ENCODE results near the gene PCDHGA10.
"Not testable (repeated sequence)": the region's sequence is repeated elsewhere in the genome, so short reads cannot be mapped to it uniquely, and the experiment has no call there.

The PCDHGA10 gene

DNA sequence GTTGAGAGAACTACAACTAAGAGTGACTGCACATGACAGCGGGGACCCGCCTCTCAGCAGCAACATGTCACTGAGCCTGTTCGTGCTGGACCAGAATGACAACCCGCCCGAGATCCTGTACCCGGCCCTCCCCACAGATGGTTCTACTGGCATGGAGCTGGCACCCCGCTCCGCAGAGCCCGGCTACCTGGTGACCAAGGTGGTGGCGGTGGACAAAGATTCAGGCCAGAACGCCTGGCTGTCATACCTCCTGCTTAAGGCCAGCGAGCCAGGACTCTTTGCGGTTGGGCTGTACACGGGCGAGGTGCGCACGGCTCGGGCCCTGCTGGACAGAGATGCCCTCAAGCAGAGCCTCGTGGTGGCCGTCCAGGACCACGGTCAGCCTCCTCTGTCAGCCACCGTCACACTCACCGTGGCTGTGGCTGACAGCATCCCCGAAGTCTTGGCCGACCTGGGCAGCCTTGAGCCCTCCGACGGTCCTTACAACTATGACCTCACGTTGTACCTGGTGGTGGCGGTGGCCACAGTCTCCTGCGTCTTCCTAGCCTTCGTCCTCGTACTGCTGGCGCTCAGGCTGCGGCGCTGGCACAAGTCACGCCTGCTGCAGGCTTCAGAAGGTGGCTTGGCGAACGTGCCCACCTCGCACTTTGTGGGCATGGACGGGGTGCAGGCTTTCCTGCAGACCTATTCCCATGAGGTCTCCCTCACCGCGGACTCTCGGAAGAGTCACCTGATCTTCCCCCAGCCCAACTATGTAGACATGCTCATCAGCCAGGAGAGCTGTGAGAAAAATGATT, 28.1 kb upstream of the PCDHGA10 start:
- no peak for DNase-seq (ENCODE audit: low spot score in 2 of 2)
- H3K4me3 Mint-ChIP-seq, result no peak overlapping the region
- H3K36me3 Mint-ChIP-seq, result no peaks in the 10 kb centered on the region
- H3K27me3 Mint-ChIP-seq, result peaks cover 21% of the 10 kb centered on the region
- ATAC-seq (ENCODE audit: low read depth), result no peak
- H3K4me1 Mint-ChIP-seq, result no peaks in the 10 kb centered on the region
- H3K9me3 Mint-ChIP-seq, result peaks cover 6% of the 10 kb centered on the region
- H3K27ac Mint-ChIP-seq, result no peak overlapping the region

- ATAC-seq (ENCODE audit: low read depth) (peak; percentile 58), DNase-seq (ENCODE audit: low spot score in 2 of 2) (peak in 1 of 2 donors; percentile 16)
- not testable (repeated sequence) for H3K27ac Mint-ChIP-seq, H3K36me3 Mint-ChIP-seq, H3K4me1 Mint-ChIP-seq, H3K9me3 Mint-ChIP-seq
- Mint-ChIP-seq H3K27me3 (peaks cover 21% of the 10 kb centered on the region), H3K4me3 (peak within 1 kb of the TSS; percentile 34)
Measured at GRCh38 chr5:141387557-141388311, 25.1 kb upstream of the PCDHGA10 start, which contains the start of gene PCDHGB4. Gene PCDHGB4 (plus strand): TSS chr5:141387698. CDS start chr5:141387885, 187 bp downstream.

DNA sequence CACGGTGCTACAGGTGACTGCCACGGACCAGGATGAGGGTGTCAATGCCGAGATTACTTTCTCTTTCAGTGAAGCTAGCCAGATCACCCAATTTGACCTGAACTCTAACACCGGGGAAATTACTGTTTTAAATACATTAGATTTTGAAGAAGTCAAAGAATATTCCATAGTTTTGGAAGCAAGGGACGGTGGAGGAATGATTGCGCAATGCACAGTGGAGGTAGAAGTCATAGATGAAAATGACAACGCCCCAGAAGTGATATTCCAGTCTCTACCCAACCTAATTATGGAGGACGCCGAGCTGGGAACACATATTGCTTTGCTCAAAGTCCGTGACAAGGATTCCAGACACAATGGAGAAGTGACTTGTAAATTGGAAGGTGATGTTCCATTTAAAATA, 24.1 kb upstream of the PCDHGA10 start:
- DNase-seq (ENCODE audit: low spot score in 2 of 2) (no peak), ATAC-seq (ENCODE audit: low read depth) (no peak)
- no peak overlapping the region for H3K27ac Mint-ChIP-seq
- peaks cover 18% of the 10 kb centered on the region for H3K27me3 Mint-ChIP-seq
- peaks cover 4% of the 10 kb centered on the region for H3K9me3 Mint-ChIP-seq
- peaks cover 5% of the 10 kb centered on the region for H3K36me3 Mint-ChIP-seq
- peaks cover 2% of the 10 kb centered on the region for H3K4me1 Mint-ChIP-seq
- H3K4me3 Mint-ChIP-seq, result no peak overlapping the region

GRCh38 chr5:141389153-141390042, 23.4 kb upstream of the PCDHGA10 start:
- Mint-ChIP-seq H3K4me1 (peaks cover 2% of the 10 kb centered on the region), H3K36me3 (peaks cover 5% of the 10 kb centered on the region), H3K4me3 (no peak overlapping the region), H3K27me3 (peaks cover 21% of the 10 kb centered on the region), H3K9me3 (peaks cover 8% of the 10 kb centered on the region), H3K27ac (no peak overlapping the region)
- DNase-seq (ENCODE audit: low spot score in 2 of 2), result no peak
- ATAC-seq (ENCODE audit: low read depth), result no peak

DNA sequence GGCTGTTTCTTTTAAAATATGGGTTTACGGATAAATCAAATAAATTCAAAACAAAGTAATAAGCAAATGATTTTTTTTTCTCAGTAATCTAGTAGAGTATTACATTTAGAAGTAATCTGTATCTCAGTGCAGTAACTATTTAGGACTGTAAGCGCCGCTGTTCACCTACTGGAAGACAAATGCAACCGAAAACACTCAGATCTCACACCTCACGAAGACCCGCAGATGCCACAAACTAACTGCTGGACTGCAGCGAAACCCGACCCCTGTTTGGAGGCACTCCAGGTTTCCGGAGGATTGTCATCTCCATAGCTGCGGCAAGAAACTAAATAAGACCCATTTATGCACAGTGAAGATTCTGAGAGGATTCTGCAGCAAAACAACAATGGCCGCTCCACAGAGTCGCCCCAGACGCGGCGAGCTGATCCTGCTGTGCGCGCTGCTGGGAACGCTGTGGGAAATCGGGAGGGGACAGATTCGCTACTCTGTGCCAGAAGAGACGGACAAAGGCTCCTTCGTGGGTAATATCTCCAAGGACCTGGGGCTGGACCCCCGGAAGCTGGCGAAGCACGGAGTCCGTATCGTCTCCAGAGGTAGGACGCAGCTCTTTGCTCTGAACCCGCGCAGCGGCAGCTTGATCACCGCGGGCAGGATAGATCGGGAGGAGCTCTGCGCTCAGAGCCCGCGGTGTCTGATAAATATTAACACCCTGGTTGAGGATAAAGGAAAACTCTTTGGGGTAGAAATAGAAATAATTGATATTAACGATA, 20.2 kb upstream of the PCDHGA10 start, which contains the start of gene PCDHGA8:
Gene PCDHGA8, plus strand, starts transcription at position 205 of the 770 bp plus-strand sequence. Its CDS starts 181 bp downstream, at position 386.
- DNase-seq (ENCODE audit: low spot score in 2 of 2) (no peak), ATAC-seq (ENCODE audit: low read depth) (no peak)
- H3K4me1 Mint-ChIP-seq, result peaks cover 2% of the 10 kb centered on the region
- H3K27me3 Mint-ChIP-seq, result peaks cover 21% of the 10 kb centered on the region
- no peak within 1 kb of the TSS for H3K4me3 Mint-ChIP-seq
- peaks cover 5% of the 10 kb centered on the region for H3K36me3 Mint-ChIP-seq
- peaks cover 8% of the 10 kb centered on the region for H3K9me3 Mint-ChIP-seq
- H3K27ac Mint-ChIP-seq, result no peak within 1 kb of the TSS

- H3K27me3 Mint-ChIP-seq, result peaks cover 21% of the 10 kb centered on the region
- no peak for DNase-seq (ENCODE audit: low spot score in 2 of 2)
- peaks cover 5% of the 10 kb centered on the region for H3K36me3 Mint-ChIP-seq
- no peak for ATAC-seq (ENCODE audit: low read depth)
- H3K4me3 Mint-ChIP-seq, result no peak overlapping the region
- peaks cover 2% of the 10 kb centered on the region for H3K4me1 Mint-ChIP-seq
- H3K27ac Mint-ChIP-seq, result no peak overlapping the region
- H3K9me3 Mint-ChIP-seq, result peaks cover 8% of the 10 kb centered on the region
Measured at GRCh38 chr5:141393267-141393666, 19.5 kb upstream of the PCDHGA10 start.

- not testable (repeated sequence) for H3K36me3 Mint-ChIP-seq; H3K4me3 Mint-ChIP-seq; H3K27ac Mint-ChIP-seq; DNase-seq (ENCODE audit: low spot score in 2 of 2); H3K4me1 Mint-ChIP-seq; H3K9me3 Mint-ChIP-seq; ATAC-seq (ENCODE audit: low read depth)
- H3K27me3 Mint-ChIP-seq, result peaks cover 18% of the 10 kb centered on the region
Measured at GRCh38 chr5:141394401-141395187, 18.2 kb upstream of the PCDHGA10 start.

DNA sequence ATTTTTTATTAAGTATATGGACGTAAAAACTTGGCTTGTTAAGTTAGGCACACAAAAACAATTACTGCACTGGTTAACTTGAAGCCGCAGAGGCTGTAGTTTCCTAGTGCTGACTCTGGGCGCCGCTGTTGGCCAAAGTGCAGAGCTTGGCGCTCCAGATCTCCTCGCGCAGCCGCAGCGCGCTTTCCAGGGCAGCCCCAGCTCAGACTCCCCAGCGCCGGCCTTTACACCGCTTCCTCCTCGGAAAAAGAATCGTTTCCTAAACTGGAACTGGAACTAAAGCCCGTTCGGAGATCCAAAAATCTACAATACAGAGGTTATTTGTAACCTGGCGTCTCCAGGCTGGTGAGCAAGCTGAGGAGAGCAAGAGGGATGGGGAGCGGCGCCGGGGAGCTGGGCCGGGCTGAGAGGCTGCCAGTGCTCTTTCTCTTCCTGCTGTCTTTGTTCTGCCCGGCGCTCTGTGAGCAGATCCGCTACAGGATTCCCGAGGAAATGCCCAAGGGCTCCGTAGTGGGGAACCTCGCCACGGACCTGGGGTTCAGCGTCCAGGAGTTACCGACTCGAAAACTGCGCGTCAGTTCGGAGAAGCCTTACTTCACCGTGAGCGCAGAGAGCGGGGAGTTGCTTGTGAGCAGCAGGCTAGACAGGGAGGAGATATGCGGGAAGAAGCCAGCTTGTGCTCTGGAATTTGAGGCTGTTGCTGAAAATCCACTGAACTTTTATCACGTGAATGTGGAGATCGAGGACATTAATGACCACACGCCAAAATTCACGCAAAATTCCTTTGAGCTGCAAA, 14.8 kb upstream of the PCDHGA10 start, which contains the start of gene PCDHGB5:
Gene PCDHGB5, plus strand, starts transcription at position 192 of the 796 bp plus-strand sequence. Its CDS starts 181 bp downstream, at position 373.
- peak; percentile 77 for ATAC-seq (ENCODE audit: low read depth)
- Mint-ChIP-seq H3K27me3 (peaks cover 18% of the 10 kb centered on the region), H3K4me3 (peak within 1 kb of the TSS; percentile 68)
- peak in 1 of 2 donors; percentile 33 for DNase-seq (ENCODE audit: low spot score in 2 of 2)
- not testable (repeated sequence) for H3K9me3 Mint-ChIP-seq, H3K4me1 Mint-ChIP-seq, H3K36me3 Mint-ChIP-seq, H3K27ac Mint-ChIP-seq

DNA sequence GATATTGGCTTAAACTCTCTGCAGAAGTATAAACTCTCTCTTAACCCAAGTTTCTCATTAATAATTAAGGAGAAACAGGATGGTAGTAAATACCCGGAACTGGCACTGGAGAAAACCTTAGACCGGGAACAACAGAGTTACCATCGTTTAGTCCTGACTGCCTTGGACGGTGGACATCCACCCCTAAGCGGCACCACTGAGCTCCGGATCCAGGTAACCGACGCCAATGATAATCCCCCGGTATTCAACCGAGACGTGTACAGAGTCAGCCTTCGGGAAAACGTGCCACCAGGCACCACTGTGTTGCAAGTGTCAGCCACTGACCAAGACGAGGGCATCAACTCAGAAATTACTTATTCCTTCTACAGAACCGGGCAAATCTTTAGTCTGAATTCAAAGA, 14.2 kb upstream of the PCDHGA10 start:
- ATAC-seq (ENCODE audit: low read depth), result no peak
- no peak overlapping the region for H3K27ac Mint-ChIP-seq
- no peak for DNase-seq (ENCODE audit: low spot score in 2 of 2)

GRCh38 chr5:141399555-141400258, 13.1 kb upstream of the PCDHGA10 start:
- H3K9me3 Mint-ChIP-seq, result peaks cover 7% of the 10 kb centered on the region
- ATAC-seq (ENCODE audit: low read depth), result no peak
- no peak overlapping the region for H3K4me3 Mint-ChIP-seq
- no peak overlapping the region for H3K27ac Mint-ChIP-seq
- H3K4me1 Mint-ChIP-seq, result no peaks in the 10 kb centered on the region
- H3K27me3 Mint-ChIP-seq, result peaks cover 20% of the 10 kb centered on the region
- H3K36me3 Mint-ChIP-seq, result peaks cover 4% of the 10 kb centered on the region
- no peak for DNase-seq (ENCODE audit: low spot score in 2 of 2)

More for the DNA sequence above, 14.2 kb upstream of the PCDHGA10 start:
- Mint-ChIP-seq H3K4me3 (no peak overlapping the region), H3K4me1 (no peaks in the 10 kb centered on the region), H3K36me3 (peaks cover 4% of the 10 kb centered on the region), H3K27me3 (peaks cover 18% of the 10 kb centered on the region), H3K9me3 (peaks cover 9% of the 10 kb centered on the region)

- H3K4me3 Mint-ChIP-seq, result peak within 1 kb of the TSS; percentile 67
- no peak for DNase-seq (ENCODE audit: low spot score in 2 of 2)
- H3K9me3 Mint-ChIP-seq, result peaks cover 13% of the 10 kb centered on the region
- no peak within 1 kb of the TSS for H3K27ac Mint-ChIP-seq
- no peaks in the 10 kb centered on the region for H3K4me1 Mint-ChIP-seq
- H3K27me3 Mint-ChIP-seq, result peaks cover 21% of the 10 kb centered on the region
- ATAC-seq (ENCODE audit: low read depth), result no peak
- H3K36me3 Mint-ChIP-seq, result peaks cover 7% of the 10 kb centered on the region
Measured at GRCh38 chr5:141402553-141403243, 10.1 kb upstream of the PCDHGA10 start, which contains the start of gene PCDHGA9. Gene PCDHGA9 (plus strand): TSS chr5:141402778. CDS start chr5:141402953, 175 bp downstream.

All from memory B cell (primary cell).